Effector memory CD8-positive, alpha-beta T cell (primary cell): ENCODE measurements around the gene ATXN1.

ENCODE experiments used
- ATAC-seq: fragments of 150-1000 bp; cut with Tn5 transposase; replicated peaks from 2 replicates; pipeline ENCODE4 v1.10.0; 2021; ENCODE audit warnings: mild to moderate bottlenecking, moderate library complexity
- DNase-seq, 3 experiments: peaks; one replicate each; pipeline ENCODE4 v3.0.0; 2021
- H3K27ac Mint-ChIP-seq, 2 donors: one replicate each; pipeline ENCODE4 v1.8.0; 2022; ENCODE audit warnings: mild to moderate bottlenecking in 2 of 2, mixed read lengths in 2 of 2, moderate library complexity in 2 of 2
- H3K27me3 Mint-ChIP-seq, 2 donors: one replicate each; pipeline ENCODE4 v1.8.0; 2022; ENCODE audit warnings: mixed read lengths in 2 of 2
- H3K36me3 Mint-ChIP-seq: one replicate; pipeline ENCODE4 v1.8.0; 2022; ENCODE audit warnings: mild to moderate bottlenecking, moderate library complexity, mixed read lengths; ENCODE audit not compliant: insufficient read depth
- H3K4me1 Mint-ChIP-seq, 2 donors: one replicate each; pipeline ENCODE4 v1.8.0; 2022; ENCODE audit warnings: low read depth in 2 of 2, mixed read lengths in 2 of 2
- H3K4me3 Mint-ChIP-seq, 2 donors: one replicate each; pipeline ENCODE4 v1.8.0; 2022; ENCODE audit warnings: mild to moderate bottlenecking in 2 of 2, mixed read lengths in 2 of 2, moderate library complexity in 2 of 2
- H3K9me3 Mint-ChIP-seq, 2 donors: one replicate each; pipeline ENCODE4 v1.8.0; 2022; ENCODE audit warnings: mixed read lengths in 2 of 2

Gene ATXN1

DNA sequence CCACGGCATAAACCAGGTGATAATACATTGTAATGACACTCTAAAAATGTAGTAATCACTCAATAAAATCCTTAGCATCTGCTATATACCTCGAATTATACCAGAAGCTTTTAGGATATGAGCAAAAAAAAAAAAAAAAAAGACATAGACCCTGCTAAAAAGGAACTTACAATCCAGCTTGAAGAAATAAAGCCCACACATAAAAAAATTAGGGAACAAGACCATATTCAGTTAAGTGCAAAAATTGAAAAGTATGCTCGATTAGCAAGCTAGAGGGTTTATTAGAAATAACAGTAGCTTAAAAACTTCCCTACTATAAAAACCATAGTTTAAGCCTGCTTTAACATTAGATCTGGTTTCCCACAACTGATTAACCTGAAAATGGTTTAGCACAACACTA, 387.2 kb downstream of the ATXN1 start:
- Mint-ChIP-seq H3K4me3 (no peak overlapping the region), H3K36me3 (peaks cover 3% of the 10 kb centered on the region), H3K9me3 (no peaks in the 10 kb centered on the region), H3K27ac (no peak overlapping the region), H3K27me3 (no peaks in the 10 kb centered on the region), H3K4me1 (peaks cover 18 to 40% of the 10 kb centered on the region in 2 donors)
- DNase-seq (no peak), ATAC-seq (no peak)

DNA sequence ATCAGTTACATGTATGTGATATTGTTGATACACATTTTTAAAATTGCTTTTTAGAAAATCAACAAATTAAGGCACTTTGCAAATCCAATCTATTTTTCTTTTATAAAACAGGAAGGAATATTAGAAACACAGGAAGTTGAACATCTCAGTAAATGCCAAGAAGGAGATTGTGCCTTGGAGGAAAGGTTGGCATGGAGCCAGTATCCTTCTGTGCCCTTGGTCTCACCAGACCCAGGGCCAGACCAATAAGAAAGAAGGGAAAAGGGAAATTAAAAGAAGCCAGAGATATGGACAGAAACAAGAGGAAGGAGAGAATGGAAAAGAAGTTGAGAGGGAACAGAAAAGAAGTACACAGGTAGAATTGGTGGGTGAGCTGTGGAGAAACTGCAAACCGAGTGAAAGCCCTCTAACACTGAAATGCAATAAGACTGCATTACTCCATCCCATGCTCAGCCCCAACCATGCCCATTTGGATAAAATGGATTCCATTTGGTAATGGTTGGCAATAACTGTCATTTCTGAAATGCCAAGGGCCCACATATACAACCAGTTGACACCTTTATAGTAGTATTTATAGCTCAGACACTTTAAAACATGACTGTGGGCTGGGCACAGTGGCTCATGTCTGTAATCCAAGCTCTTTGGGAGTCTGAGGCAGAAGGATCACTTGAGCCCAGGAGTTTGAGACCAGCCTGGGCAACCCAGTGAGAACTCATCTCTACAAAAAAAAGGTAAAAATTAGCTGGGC, 389.1 kb downstream of the ATXN1 start:
- DNase-seq (no peak), ATAC-seq (no peak)
- Mint-ChIP-seq H3K36me3 (peaks cover 4% of the 10 kb centered on the region), H3K27ac (peak overlapping the region; percentile 6 to 96), H3K4me3 (no peak overlapping the region), H3K9me3 (no peaks in the 10 kb centered on the region), H3K27me3 (no peaks in the 10 kb centered on the region), H3K4me1 (peaks cover 10 to 39% of the 10 kb centered on the region in 2 donors)

DNA sequence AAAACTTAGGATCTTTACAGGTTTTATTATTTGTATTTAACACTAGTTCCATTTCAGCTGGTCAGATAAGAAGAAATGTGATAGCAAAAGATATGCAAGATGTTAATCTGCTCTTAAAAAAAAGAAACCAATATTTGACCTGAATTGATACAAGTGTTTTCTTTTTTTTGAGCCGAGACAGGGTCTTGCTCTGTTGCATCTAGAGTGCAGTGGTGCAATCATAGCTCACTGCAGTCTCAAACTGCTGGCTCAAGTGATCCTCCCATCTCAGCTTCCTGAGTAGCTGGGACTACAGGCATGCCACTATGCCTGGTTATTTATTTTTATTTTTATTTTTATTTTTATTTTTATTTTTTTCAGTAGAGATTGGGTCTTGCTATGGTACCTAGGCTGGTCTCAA, 389.9 kb downstream of the ATXN1 start:
- DNase-seq (no peak), ATAC-seq (no peak)
- Mint-ChIP-seq H3K36me3 (peaks cover 3% of the 10 kb centered on the region), H3K9me3 (no peaks in the 10 kb centered on the region), H3K27me3 (no peaks in the 10 kb centered on the region), H3K27ac (no peak overlapping the region), H3K4me1 (peaks cover 7 to 31% of the 10 kb centered on the region in 2 donors), H3K4me3 (no peak overlapping the region)

DNA sequence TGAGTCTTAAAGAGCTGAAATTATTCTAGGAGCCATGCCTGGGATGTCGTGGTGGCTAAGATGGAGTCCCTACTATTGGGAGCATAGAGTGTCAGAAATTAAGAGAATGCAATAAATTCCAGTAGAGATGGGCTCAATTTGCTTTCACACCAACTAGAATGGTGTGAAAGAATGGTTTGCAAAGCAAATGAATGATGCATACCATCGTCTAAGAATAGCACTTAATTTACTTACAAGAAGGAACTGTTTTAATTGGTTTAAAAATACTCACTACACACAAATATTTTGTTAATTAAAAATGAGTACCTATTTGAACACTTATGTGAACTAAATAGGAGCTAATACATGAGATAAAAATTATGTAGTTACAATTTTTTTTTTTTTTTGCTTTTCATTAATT, 390.3 kb downstream of the ATXN1 start:
- no peak overlapping the region for H3K4me3 Mint-ChIP-seq
- ATAC-seq (no peak), DNase-seq (no peak)
- H3K27ac Mint-ChIP-seq, result no peak overlapping the region
- no peaks in the 10 kb centered on the region for H3K27me3 Mint-ChIP-seq
- H3K4me1 Mint-ChIP-seq, result peaks cover 7 to 28% of the 10 kb centered on the region in 2 donors
- H3K9me3 Mint-ChIP-seq, result no peaks in the 10 kb centered on the region
- H3K36me3 Mint-ChIP-seq, result peaks cover 3% of the 10 kb centered on the region

DNA sequence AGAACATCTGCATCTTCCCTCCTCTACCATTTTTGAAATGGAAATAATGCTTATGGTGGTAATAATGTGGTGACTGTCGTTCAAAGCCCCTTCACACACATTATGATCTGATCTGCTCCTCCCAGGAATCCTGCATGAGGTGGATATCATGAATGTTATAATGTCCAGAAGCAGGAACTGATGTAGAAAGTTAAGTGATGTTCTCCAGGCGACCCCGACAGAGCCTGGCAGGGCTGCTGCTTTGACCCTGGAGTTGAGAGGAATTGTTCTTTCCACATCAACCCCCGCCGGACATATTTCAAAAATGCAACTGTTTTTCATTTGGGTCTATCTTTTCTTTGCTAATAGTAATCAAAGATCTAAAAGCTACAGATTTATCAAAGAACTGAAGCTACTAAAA, 391.3 kb downstream of the ATXN1 start:
- peak overlapping the region; percentile 36 to 55 for H3K27ac Mint-ChIP-seq
- H3K27me3 Mint-ChIP-seq, result no peaks in the 10 kb centered on the region
- H3K36me3 Mint-ChIP-seq, result peaks cover 6% of the 10 kb centered on the region
- no peaks in the 10 kb centered on the region for H3K9me3 Mint-ChIP-seq
- no peak overlapping the region for H3K4me3 Mint-ChIP-seq
- H3K4me1 Mint-ChIP-seq, result peaks cover 7 to 25% of the 10 kb centered on the region in 2 donors
- DNase-seq (no peak), ATAC-seq (no peak)

DNA sequence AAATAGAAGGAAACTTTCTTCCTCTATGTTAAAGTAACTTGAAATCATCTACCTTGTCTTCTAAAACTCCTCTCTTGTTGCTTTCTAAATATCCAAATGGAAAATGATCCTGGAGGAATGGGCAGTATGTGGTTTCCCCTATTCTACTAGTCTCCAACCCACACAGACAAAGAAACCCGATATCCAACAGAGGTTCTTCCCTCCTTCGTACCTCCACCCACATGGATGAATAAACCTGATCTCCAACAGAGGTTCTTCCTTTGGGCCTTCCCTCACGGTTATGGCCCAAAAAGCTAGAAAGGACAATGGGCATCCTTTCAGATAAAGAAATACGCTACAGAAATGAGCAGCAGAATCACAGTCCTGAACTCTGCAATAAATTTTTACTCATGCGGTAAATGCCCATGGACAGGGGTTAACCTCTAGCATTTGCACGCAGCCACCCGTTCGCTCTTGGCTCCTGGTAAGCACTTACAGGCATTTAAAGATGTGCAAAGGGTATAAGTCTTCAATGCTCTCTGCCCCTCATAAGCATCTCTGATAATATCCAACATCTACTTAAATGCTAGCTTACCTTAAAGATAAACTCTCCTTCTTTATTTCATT, 392.0 kb downstream of the ATXN1 start:
- Mint-ChIP-seq H3K27ac (peak overlapping the region; percentile 36 to 55), H3K4me3 (no peak overlapping the region), H3K9me3 (no peaks in the 10 kb centered on the region), H3K4me1 (peaks cover 4 to 18% of the 10 kb centered on the region in 2 donors), H3K36me3 (peaks cover 6% of the 10 kb centered on the region), H3K27me3 (no peaks in the 10 kb centered on the region)
- ATAC-seq (no peak), DNase-seq (no peak)

DNA sequence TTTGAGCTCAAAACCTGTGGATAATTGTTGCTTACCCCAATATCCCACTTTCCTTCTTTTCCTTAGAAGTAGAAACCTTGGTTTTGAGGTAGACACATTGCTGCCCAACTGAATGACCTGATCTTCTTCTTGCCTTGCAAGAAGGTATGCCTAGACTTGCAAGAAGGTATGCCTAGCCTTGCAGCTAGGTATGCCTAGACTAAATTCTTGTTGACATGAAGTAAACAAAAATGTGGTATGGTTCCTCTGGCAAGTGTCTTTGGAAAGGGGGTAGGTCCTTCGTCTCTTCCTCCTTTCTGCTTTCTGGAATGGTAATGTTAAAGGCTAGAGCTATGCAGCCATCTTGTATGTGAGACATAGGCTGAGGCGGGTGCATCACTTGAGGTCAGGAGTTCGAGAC, 393.7 kb downstream of the ATXN1 start:
- Mint-ChIP-seq H3K9me3 (no peaks in the 10 kb centered on the region), H3K36me3 (peaks cover 6% of the 10 kb centered on the region), H3K4me3 (no peak overlapping the region), H3K4me1 (peaks cover 4 to 17% of the 10 kb centered on the region in 2 donors), H3K27me3 (no peaks in the 10 kb centered on the region), H3K27ac (peak overlapping the region in 1 of 2 donors; percentile 8)
- ATAC-seq (no peak), DNase-seq (no peak)

DNA sequence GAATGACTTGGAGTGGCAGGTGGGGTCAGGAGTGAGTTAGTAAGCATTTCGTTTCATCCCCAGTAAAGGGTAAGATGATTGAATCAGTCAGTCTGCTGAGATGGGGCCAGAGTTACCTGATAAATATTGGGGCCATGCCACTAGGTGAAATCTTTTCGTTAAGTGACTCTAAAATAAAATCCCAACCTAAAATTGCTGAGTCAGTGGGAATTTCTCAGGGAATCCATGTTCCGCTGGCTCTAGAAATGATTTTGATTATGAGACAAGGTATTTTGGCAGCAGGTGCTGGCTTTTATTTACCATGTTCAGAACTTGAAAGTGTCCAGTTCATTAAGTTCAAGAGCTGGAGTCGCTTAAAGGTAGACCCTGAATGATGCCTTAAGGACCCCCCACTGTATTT, 397.5 kb downstream of the ATXN1 start:
- no peak for ATAC-seq
- H3K4me1 Mint-ChIP-seq, result peaks cover 0 to 6% of the 10 kb centered on the region in 2 donors
- no peak overlapping the region for H3K27ac Mint-ChIP-seq
- DNase-seq, result no peak
- H3K9me3 Mint-ChIP-seq, result no peaks in the 10 kb centered on the region
- H3K36me3 Mint-ChIP-seq, result peaks cover 6% of the 10 kb centered on the region
- H3K4me3 Mint-ChIP-seq, result no peak overlapping the region
- no peaks in the 10 kb centered on the region for H3K27me3 Mint-ChIP-seq

- Mint-ChIP-seq H3K4me1 (peaks cover 0 to 8% of the 10 kb centered on the region in 2 donors), H3K27ac (peak overlapping the region in 1 of 2 donors; percentile 47), H3K4me3 (no peak overlapping the region), H3K36me3 (peaks cover 6% of the 10 kb centered on the region), H3K9me3 (no peaks in the 10 kb centered on the region), H3K27me3 (no peaks in the 10 kb centered on the region)
- ATAC-seq (no peak), DNase-seq (no peak)
These were observed 398.3 kb downstream of the ATXN1 start for GRCh38 chr6:16362819-16363589.

DNA sequence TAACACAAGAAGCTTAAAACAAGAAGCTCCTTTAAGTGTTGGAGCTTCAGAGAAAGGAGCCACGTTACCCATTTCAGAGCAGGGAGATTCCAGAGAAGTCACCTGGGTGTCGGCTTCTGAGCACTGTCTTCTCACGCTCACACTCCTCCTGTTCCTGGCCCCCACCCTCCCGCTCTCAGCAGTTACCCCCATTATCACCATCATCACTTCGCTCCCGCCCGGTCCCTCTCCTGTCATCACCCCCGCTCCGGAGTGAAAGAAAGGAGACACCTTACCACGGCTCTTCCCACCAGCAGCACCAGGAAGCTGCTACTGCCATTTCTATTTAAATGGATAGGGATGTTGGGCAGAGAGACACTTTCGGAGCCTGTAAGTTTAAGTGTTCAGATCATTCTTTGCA, 399.0 kb downstream of the ATXN1 start:
- H3K4me3 Mint-ChIP-seq, result no peak overlapping the region
- DNase-seq, result no peak
- no peaks in the 10 kb centered on the region for H3K9me3 Mint-ChIP-seq
- peaks cover 2 to 15% of the 10 kb centered on the region in 2 donors for H3K4me1 Mint-ChIP-seq
- no peaks in the 10 kb centered on the region for H3K27me3 Mint-ChIP-seq
- no peak for ATAC-seq
- H3K36me3 Mint-ChIP-seq, result peaks cover 3% of the 10 kb centered on the region
- H3K27ac Mint-ChIP-seq, result peak overlapping the region in 1 of 2 donors; percentile 47

GRCh38 chr6:16361861-16362260, 399.4 kb downstream of the ATXN1 start:
- Mint-ChIP-seq H3K4me1 (peaks cover 2 to 15% of the 10 kb centered on the region in 2 donors), H3K9me3 (no peaks in the 10 kb centered on the region), H3K36me3 (peaks cover 3% of the 10 kb centered on the region), H3K27ac (no peak overlapping the region), H3K27me3 (no peaks in the 10 kb centered on the region), H3K4me3 (no peak overlapping the region)
- DNase-seq (no peak), ATAC-seq (no peak)

- no peak for ATAC-seq
- no peak overlapping the region for H3K27ac Mint-ChIP-seq
- H3K27me3 Mint-ChIP-seq, result no peaks in the 10 kb centered on the region
- no peaks in the 10 kb centered on the region for H3K9me3 Mint-ChIP-seq
- peaks cover 2 to 15% of the 10 kb centered on the region in 2 donors for H3K4me1 Mint-ChIP-seq
- DNase-seq, result no peak
- H3K4me3 Mint-ChIP-seq, result no peak overlapping the region
- peaks cover 3% of the 10 kb centered on the region for H3K36me3 Mint-ChIP-seq
These were observed 400.1 kb downstream of the ATXN1 start for GRCh38 chr6:16361121-16361520.

- Mint-ChIP-seq H3K9me3 (no peaks in the 10 kb centered on the region), H3K4me3 (no peak overlapping the region), H3K4me1 (peaks cover 5 to 15% of the 10 kb centered on the region in 2 donors), H3K27ac (no peak overlapping the region), H3K27me3 (no peaks in the 10 kb centered on the region), H3K36me3 (peaks cover 1% of the 10 kb centered on the region)
- ATAC-seq, result no peak
- DNase-seq, result no peak
These were observed 400.9 kb downstream of the ATXN1 start for GRCh38 chr6:16360365-16360764.
